Right lung (tissue), 5 donors: Measurements from ENCODE around the gene CXCL12. TPM values are rescaled to one million over a fixed set of nuclear protein-coding genes. Genes with fewer than 3 reads are reported as not detected.

Experiments used
- DNase-seq, 2 donors: peaks; one replicate each; pipeline ENCODE4 v3.0.0-alpha.2; 2013
- polyA plus RNA-seq, 5 donors: library from polyadenylated mRNA; unstranded; fragments of 120-200 nt; gene quantifications; one replicate each; pipeline versions ENCODE4 v1.2.1 to v1.2.3, GENCODE V29; 2013; ENCODE audit warnings: inconsistent platforms in 1 of 5, low replicate concordance in 1 of 5; ENCODE audit not compliant: insufficient read length in 5 of 5, insufficient read depth in 1 of 5

Gene CXCL12
- polyA plus RNA-seq, 5 donors = 169 to 244 (median 196) TPM

- DNase-seq = peak; percentile 63 to 73
These were observed 16.3 kb downstream of the CXCL12 start for GRCh38 chr10:44368637-44369036.

GRCh38 chr10:44366941-44367630 is 17.8 kb downstream of the CXCL12 start:
- DNase-seq = no peak

GRCh38 chr10:44364566-44364965 is 20.3 kb downstream of the CXCL12 start:
- no peak for DNase-seq

- no peak for DNase-seq
These were observed 21.2 kb downstream of the CXCL12 start for GRCh38 chr10:44363716-44364115.

GRCh38 chr10:44362866-44363711 is 21.8 kb downstream of the CXCL12 start:
- DNase-seq = no peak

- DNase-seq = no peak
These were observed 23.8 kb downstream of the CXCL12 start for GRCh38 chr10:44361109-44361508.

- peak in 1 of 2 donors; percentile 29 for DNase-seq
These were observed 26.7 kb downstream of the CXCL12 start for GRCh38 chr10:44358080-44358771.

- DNase-seq = no peak
These were observed 27.8 kb downstream of the CXCL12 start for GRCh38 chr10:44357023-44357540.

GRCh38 chr10:44356139-44357022 is 28.5 kb downstream of the CXCL12 start:
- DNase-seq = no peak

GRCh38 chr10:44355630-44356029 is 29.3 kb downstream of the CXCL12 start:
- no peak for DNase-seq

GRCh38 chr10:44354771-44355170 is 30.1 kb downstream of the CXCL12 start:
- DNase-seq = peak in 1 of 2 donors; percentile 16

GRCh38 chr10:44353721-44354120 is 31.2 kb downstream of the CXCL12 start:
- no peak for DNase-seq

- DNase-seq = no peak
These were observed 31.8 kb downstream of the CXCL12 start for GRCh38 chr10:44353128-44353390.

GRCh38 chr10:44352316-44353127 is 32.4 kb downstream of the CXCL12 start:
- DNase-seq = peak; percentile 84 to 89

GRCh38 chr10:44348496-44348895 is 36.4 kb downstream of the CXCL12 start:
- no peak for DNase-seq

- DNase-seq = no peak
These were observed 37.1 kb downstream of the CXCL12 start for GRCh38 chr10:44347609-44348400.

- no peak for DNase-seq
These were observed 40.2 kb downstream of the CXCL12 start for GRCh38 chr10:44344727-44345126.

GRCh38 chr10:44343843-44344242 is 41.1 kb downstream of the CXCL12 start:
- no peak for DNase-seq

- DNase-seq = no peak
These were observed 43.0 kb downstream of the CXCL12 start for GRCh38 chr10:44341886-44342285.

- DNase-seq = no peak
These were observed 44.3 kb downstream of the CXCL12 start for GRCh38 chr10:44340557-44340956.
